Mesenchymal stem cell (in vitro differentiated cells and primary cell): Measurements from ENCODE around the gene TSPAN7.

Source experiments
- DNase-seq: peaks from one replicate; pipeline ENCODE4 v3.0.0-alpha.2; 2013
- H2AFZ ChIP-seq: one replicate; pipeline ENCODE4 v1.6.1; 2013; ENCODE audit warnings: low read depth, mild to moderate bottlenecking, control low read depth, inconsistent platforms, low read length, moderate library complexity
- H2AK5ac ChIP-seq: 2 replicates; pipeline ENCODE4 v1.6.1; 2013; ENCODE audit warnings: low read length, moderate library complexity, mild to moderate bottlenecking, inconsistent platforms; ENCODE audit not compliant: severe bottlenecking
- H2BK120ac ChIP-seq: one replicate; pipeline ENCODE4 v1.6.1; 2013; ENCODE audit warnings: low read depth, mild to moderate bottlenecking, inconsistent platforms, low read length, moderate library complexity
- H2BK12ac ChIP-seq, 2 experiments: one replicate each; pipeline ENCODE4 v1.6.1; 2013; ENCODE audit warnings: inconsistent platforms in 2 of 2, low read length in 2 of 2, mild to moderate bottlenecking in 2 of 2, moderate library complexity in 2 of 2, control low read depth in 1 of 2
- H2BK15ac ChIP-seq: one replicate; pipeline ENCODE4 v1.6.1; 2013; ENCODE audit warnings: mild to moderate bottlenecking, low read depth, inconsistent platforms; ENCODE audit not compliant: poor library complexity, severe bottlenecking
- H2BK5ac ChIP-seq: 2 replicates; pipeline ENCODE4 v1.6.1; 2013; ENCODE audit warnings: low read depth, mild to moderate bottlenecking, low read length, control low read depth, inconsistent platforms; ENCODE audit not compliant: poor library complexity, severe bottlenecking
- H3K14ac ChIP-seq, 2 experiments: one replicate each; pipeline ENCODE4 v1.6.1; 2013; ENCODE audit warnings: inconsistent platforms in 2 of 2, low read length in 2 of 2, control low read depth in 1 of 2, mild to moderate bottlenecking in 1 of 2, moderate library complexity in 1 of 2
- H3K18ac ChIP-seq, 2 experiments: one replicate each; pipeline ENCODE4 v1.6.1; 2013; ENCODE audit warnings: inconsistent platforms in 2 of 2, low read length in 2 of 2, control low read depth in 1 of 2, low read depth in 1 of 2, mild to moderate bottlenecking in 1 of 2
- H3K23ac ChIP-seq, 2 experiments: one replicate each; pipeline ENCODE4 v1.6.1; 2013; ENCODE audit warnings: inconsistent platforms in 2 of 2, low read length in 2 of 2, mild to moderate bottlenecking in 2 of 2, moderate library complexity in 2 of 2, control low read depth in 1 of 2
- H3K27ac ChIP-seq: 2 replicates; pipeline ENCODE4 v1.5.1; 2013; ENCODE audit warnings: mild to moderate bottlenecking, moderate library complexity, low read length, control low read depth, inconsistent platforms; ENCODE audit not compliant: poor library complexity, severe bottlenecking
- H3K27me3 ChIP-seq, 2 experiments: 2 replicates each; pipeline versions ENCODE4 v1.6.1 to v1.7.0; 2013; ENCODE audit warnings: low read length in 2 of 2, mild to moderate bottlenecking in 2 of 2, moderate library complexity in 2 of 2, control low read depth in 1 of 2, inconsistent platforms in 1 of 2; ENCODE audit not compliant: control insufficient read depth in 1 of 2, insufficient read depth in 1 of 2
- H3K36me3 ChIP-seq, 2 experiments: 2 replicates each; pipeline versions ENCODE4 v1.6.1 to v1.7.0; 2013; ENCODE audit warnings: low read length in 2 of 2, control low read depth in 1 of 2, inconsistent platforms in 1 of 2, low read depth in 1 of 2, mild to moderate bottlenecking in 1 of 2; ENCODE audit not compliant: insufficient read depth in 2 of 2, control insufficient read depth in 1 of 2
- H3K4ac ChIP-seq, 2 experiments: one replicate each; pipeline ENCODE4 v1.6.1; 2013; ENCODE audit warnings: inconsistent platforms in 2 of 2, low read length in 2 of 2, mild to moderate bottlenecking in 2 of 2, moderate library complexity in 2 of 2, control low read depth in 1 of 2, low read depth in 1 of 2
- H3K4me1 ChIP-seq: 2 replicates; pipeline ENCODE4 v1.6.1; 2013; ENCODE audit warnings: low read depth, low read length, control low read depth; ENCODE audit not compliant: control insufficient read depth, insufficient read depth
- H3K4me2 ChIP-seq: 2 replicates; pipeline ENCODE4 v1.6.1; 2013; ENCODE audit warnings: low read length, mild to moderate bottlenecking, inconsistent platforms; ENCODE audit not compliant: poor library complexity, severe bottlenecking
- H3K4me3 ChIP-seq, 2 experiments: 2 replicates each; pipeline versions ENCODE4 v1.5.1 to v1.7.0; 2013; ENCODE audit warnings: low read length in 2 of 2, mild to moderate bottlenecking in 2 of 2, control low read depth in 1 of 2, low read depth in 1 of 2; ENCODE audit not compliant: insufficient read depth in 1 of 2
- H3K79me1 ChIP-seq: replicated peaks from 2 replicates; pipeline ENCODE4 v1.6.1; 2013; ENCODE audit warnings: mild to moderate bottlenecking, control low read depth, low read length, inconsistent platforms; ENCODE audit not compliant: poor library complexity, severe bottlenecking
- H3K9ac ChIP-seq: 2 replicates; pipeline ENCODE4 v1.7.0; 2013; ENCODE audit warnings: mild to moderate bottlenecking, low read length, moderate library complexity
- H3K9me3 ChIP-seq: 2 replicates; pipeline ENCODE4 v1.7.0; 2013; ENCODE audit warnings: mild to moderate bottlenecking, low read length; ENCODE audit not compliant: control insufficient read depth
- H4K8ac ChIP-seq: one replicate; pipeline ENCODE4 v1.6.1; 2013; ENCODE audit warnings: inconsistent platforms, mild to moderate bottlenecking, low read length, moderate library complexity
- H4K91ac ChIP-seq: one replicate; pipeline ENCODE4 v1.6.1; 2013; ENCODE audit warnings: mild to moderate bottlenecking, low read length, inconsistent platforms
- WGBS: methylation state at CpG from one replicate; pipeline ENCODE4 v1.1.7; 2013; ENCODE audit warnings: mixed read lengths; 5-methylcytosine and 5-hydroxymethylcytosine counted together

TSPAN7 gene

DNA sequence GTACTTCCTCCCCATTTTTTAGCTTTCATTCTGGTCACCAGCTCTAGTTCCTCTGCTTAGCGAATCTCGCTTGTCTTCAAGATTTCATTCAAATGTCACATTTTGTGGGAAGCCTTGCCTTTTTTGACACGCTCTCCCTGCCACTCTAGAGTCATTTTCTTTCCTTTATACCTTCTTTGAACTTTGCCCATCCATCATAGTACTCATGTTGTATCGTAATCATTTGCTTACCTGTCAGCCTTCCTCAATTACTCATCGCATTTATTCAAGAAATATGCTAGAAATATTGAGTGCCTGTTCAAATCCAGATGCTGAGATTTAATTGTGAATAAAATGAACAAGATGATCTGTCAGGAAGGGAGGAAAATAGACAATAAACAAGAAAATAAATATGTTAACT, 21.8 kb downstream of the TSPAN7 start:
- DNase-seq: no peak

DNA sequence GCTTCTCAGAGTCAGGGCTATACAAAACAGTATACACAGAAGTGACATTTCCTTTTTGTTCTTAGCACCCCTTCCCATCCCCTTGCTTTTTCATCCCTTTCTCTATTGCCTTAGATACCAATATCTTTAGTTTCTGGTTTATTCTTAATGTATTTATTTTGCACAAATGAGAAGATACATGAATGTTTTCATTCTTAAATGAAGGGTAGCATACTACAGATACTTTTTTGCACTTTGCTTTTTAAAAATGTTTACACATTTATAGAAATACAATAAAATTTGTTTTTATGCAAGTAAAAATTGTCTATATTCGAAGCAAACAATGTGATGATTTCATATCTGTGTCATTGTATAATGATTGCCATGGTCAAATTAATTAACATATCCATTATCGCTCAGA, 33.1 kb downstream of the TSPAN7 start:
- no peak overlapping the region for H3K4ac ChIP-seq
- H3K79me1 ChIP-seq: no peaks in the 10 kb centered on the region
- H2BK12ac ChIP-seq: no peak overlapping the region
- no peak overlapping the region for H3K27ac ChIP-seq
- H2BK15ac ChIP-seq: no peak overlapping the region
- no peak overlapping the region for H2BK120ac ChIP-seq
- no peak overlapping the region for H3K23ac ChIP-seq
- DNase-seq: no peak
- no peak overlapping the region for H4K8ac ChIP-seq
- no peaks in the 10 kb centered on the region for H3K36me3 ChIP-seq
- no peak overlapping the region for H3K9ac ChIP-seq
- peaks cover 0 to 17% of the 10 kb centered on the region in 2 experiments for H3K27me3 ChIP-seq
- H2AK5ac ChIP-seq: no peak overlapping the region
- H3K4me2 ChIP-seq: no peak overlapping the region
- no peak overlapping the region for H3K14ac ChIP-seq
- H4K91ac ChIP-seq: no peak overlapping the region
- H3K4me3 ChIP-seq: no peak overlapping the region
- no peak overlapping the region for H3K18ac ChIP-seq
- no peaks in the 10 kb centered on the region for H3K4me1 ChIP-seq
- H2AFZ ChIP-seq: no peak overlapping the region
- no CpG with 5 or more reads among the region's 2 CpGs for whole genome bisulfite sequencing
- H2BK5ac ChIP-seq: no peak overlapping the region
- H3K9me3 ChIP-seq: peaks cover 8% of the 10 kb centered on the region

More for the DNA sequence above, 21.8 kb downstream of the TSPAN7 start:
- H2BK120ac ChIP-seq: no peak overlapping the region
- WGBS: 88% methylated on average over 3 of the region's 5 CpGs
- H2BK15ac ChIP-seq: no peak overlapping the region
- H2AK5ac ChIP-seq: no peak overlapping the region
- no peaks in the 10 kb centered on the region for H3K9me3 ChIP-seq
- no peak overlapping the region for H3K23ac ChIP-seq
- H3K4me3 ChIP-seq: no peak overlapping the region
- H2BK5ac ChIP-seq: no peak overlapping the region
- H4K8ac ChIP-seq: no peak overlapping the region
- H3K36me3 ChIP-seq: no peaks in the 10 kb centered on the region
- no peak overlapping the region for H3K14ac ChIP-seq
- H3K9ac ChIP-seq: no peak overlapping the region
- H3K18ac ChIP-seq: no peak overlapping the region
- H3K4ac ChIP-seq: no peak overlapping the region
- no peak overlapping the region for H3K27ac ChIP-seq
- H2AFZ ChIP-seq: no peak overlapping the region
- no peak overlapping the region for H3K4me2 ChIP-seq
- peaks cover 0 to 4% of the 10 kb centered on the region in 2 experiments for H3K27me3 ChIP-seq
- H4K91ac ChIP-seq: no peak overlapping the region
- no peaks in the 10 kb centered on the region for H3K79me1 ChIP-seq
- no peak overlapping the region for H2BK12ac ChIP-seq
- no peaks in the 10 kb centered on the region for H3K4me1 ChIP-seq

DNA sequence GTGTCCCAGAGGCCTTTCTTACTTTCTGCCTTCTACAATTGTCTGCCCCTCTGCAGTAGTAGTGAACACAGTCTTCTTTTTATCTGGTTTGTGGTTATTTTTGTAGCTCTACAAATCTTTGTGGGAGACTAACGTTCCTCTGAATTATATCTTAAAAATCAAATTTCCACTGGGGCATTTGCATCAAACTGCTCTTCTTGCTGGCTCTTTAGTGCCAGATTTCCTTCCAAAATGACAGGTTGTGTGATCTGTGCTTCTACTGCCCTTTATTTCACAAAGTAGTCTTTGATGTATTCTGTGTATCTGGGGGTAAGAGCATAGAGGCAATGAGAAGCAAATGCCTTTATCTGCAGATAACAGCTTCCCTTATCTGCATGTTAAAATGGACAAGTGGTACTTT, 34.5 kb downstream of the TSPAN7 start:
- Histone ChIP-seq H3K4me2 (no peak overlapping the region), H3K4me3 (no peak overlapping the region), H2BK12ac (no peak overlapping the region), H2AK5ac (no peak overlapping the region), H3K4ac (no peak overlapping the region), H3K79me1 (no peaks in the 10 kb centered on the region), H3K9ac (no peak overlapping the region), H4K8ac (no peak overlapping the region), H2BK120ac (no peak overlapping the region), H3K9me3 (peaks cover 8% of the 10 kb centered on the region), H3K14ac (no peak overlapping the region), H2BK15ac (no peak overlapping the region), H3K23ac (no peak overlapping the region), H3K18ac (no peak overlapping the region), H3K27ac (no peak overlapping the region), H3K36me3 (no peaks in the 10 kb centered on the region), H2AFZ (no peak overlapping the region), H4K91ac (no peak overlapping the region), H3K27me3 (peaks cover 0 to 29% of the 10 kb centered on the region in 2 experiments), H2BK5ac (no peak overlapping the region), H3K4me1 (no peaks in the 10 kb centered on the region)
- DNase-seq: no peak
- no CpG with 5 or more reads among the region's 1 CpG for WGBS

DNA sequence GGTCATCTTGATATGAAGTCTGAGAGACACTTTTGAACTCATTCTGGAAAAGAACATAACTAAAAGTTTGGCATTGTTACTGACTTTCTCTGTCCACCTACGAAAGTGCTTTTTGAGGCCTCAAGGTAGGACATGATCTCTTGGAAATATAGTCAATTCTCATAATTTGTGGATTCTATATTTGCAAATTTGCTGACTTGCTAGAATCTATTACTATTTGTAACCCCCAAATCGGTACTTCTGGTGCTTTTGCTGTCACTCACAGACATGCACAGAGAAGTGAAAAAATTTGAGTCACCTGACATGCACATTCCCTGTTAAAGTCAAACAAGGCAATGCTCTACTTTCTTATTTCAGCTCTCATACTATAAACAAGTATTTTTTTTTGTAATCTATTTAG, 35.6 kb downstream of the TSPAN7 start:
- no peak overlapping the region for H3K4me2 ChIP-seq
- no peaks in the 10 kb centered on the region for H3K36me3 ChIP-seq
- WGBS: no CpG with 5 or more reads among the region's 2 CpGs
- H4K8ac ChIP-seq: no peak overlapping the region
- H4K91ac ChIP-seq: no peak overlapping the region
- H3K9me3 ChIP-seq: peaks cover 8% of the 10 kb centered on the region
- H3K27me3 ChIP-seq: peaks cover 0 to 29% of the 10 kb centered on the region in 2 experiments
- no peak overlapping the region for H3K14ac ChIP-seq
- H3K4ac ChIP-seq: no peak overlapping the region
- no peak overlapping the region for H3K9ac ChIP-seq
- no peak overlapping the region for H2AFZ ChIP-seq
- no peak overlapping the region for H3K27ac ChIP-seq
- H3K23ac ChIP-seq: no peak overlapping the region
- H3K4me3 ChIP-seq: no peak overlapping the region
- no peak overlapping the region for H3K18ac ChIP-seq
- H2BK12ac ChIP-seq: no peak overlapping the region
- no peaks in the 10 kb centered on the region for H3K4me1 ChIP-seq
- no peak overlapping the region for H2BK120ac ChIP-seq
- DNase-seq: no peak
- H3K79me1 ChIP-seq: no peaks in the 10 kb centered on the region
- no peak overlapping the region for H2BK15ac ChIP-seq
- H2BK5ac ChIP-seq: no peak overlapping the region
- no peak overlapping the region for H2AK5ac ChIP-seq
